GM18907 (cell line): Measurements from ENCODE around the gene PRIMPOL.
"Not testable (repeated sequence)": the region's sequence is repeated elsewhere in the genome, so short reads cannot be mapped to it uniquely, and the experiment has no call there.

Experiments used
- ATAC-seq: cut with Tn5 transposase; IDR thresholded peaks from one replicate; pipeline ENCODE4 v1.9.1; 2021; ENCODE audit warnings: mild to moderate bottlenecking, moderate library complexity; ENCODE audit not compliant: unreplicated experiment

The PRIMPOL gene, protein sequence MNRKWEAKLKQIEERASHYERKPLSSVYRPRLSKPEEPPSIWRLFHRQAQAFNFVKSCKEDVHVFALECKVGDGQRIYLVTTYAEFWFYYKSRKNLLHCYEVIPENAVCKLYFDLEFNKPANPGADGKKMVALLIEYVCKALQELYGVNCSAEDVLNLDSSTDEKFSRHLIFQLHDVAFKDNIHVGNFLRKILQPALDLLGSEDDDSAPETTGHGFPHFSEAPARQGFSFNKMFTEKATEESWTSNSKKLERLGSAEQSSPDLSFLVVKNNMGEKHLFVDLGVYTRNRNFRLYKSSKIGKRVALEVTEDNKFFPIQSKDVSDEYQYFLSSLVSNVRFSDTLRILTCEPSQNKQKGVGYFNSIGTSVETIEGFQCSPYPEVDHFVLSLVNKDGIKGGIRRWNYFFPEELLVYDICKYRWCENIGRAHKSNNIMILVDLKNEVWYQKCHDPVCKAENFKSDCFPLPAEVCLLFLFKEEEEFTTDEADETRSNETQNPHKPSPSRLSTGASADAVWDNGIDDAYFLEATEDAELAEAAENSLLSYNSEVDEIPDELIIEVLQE

GRCh38 chr4:184649026-184649970 lies at the start of gene PRIMPOL, which contains the start of gene CASP3:
Gene PRIMPOL (plus strand): TSS chr4:184649738. CDS start chr4:184657141, 7,403 bp downstream.
Gene CASP3 (minus strand): TSS chr4:184649447. CDS start chr4:184638453, 10,994 bp downstream.
- peak; percentile 85 for ATAC-seq

- ATAC-seq, result not testable (repeated sequence)
Measured at GRCh38 chr4:184600982-184601381, 48.6 kb upstream of the PRIMPOL start.

- ATAC-seq, result not testable (repeated sequence)
Measured at GRCh38 chr4:184602857-184603256, 46.7 kb upstream of the PRIMPOL start.

DNA sequence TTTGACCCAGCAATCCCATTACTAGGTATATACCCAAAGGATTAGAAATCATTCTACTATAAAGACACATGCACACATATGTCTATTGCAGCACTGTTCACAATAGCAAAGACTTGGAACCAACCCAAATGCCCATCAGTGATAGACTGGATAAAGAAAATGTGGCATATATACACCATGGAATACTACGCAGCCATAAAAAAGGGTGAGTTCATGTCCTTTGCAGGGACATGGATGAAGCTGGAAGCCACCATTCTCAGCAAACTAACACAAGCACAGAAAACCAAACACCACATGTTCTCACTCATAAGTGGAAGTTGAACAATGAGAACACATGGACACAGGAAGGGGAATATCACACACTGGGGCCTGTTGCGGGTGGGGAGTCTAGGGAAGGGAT lies 42.1 kb upstream of the PRIMPOL start:
- ATAC-seq, result not testable (repeated sequence)

DNA sequence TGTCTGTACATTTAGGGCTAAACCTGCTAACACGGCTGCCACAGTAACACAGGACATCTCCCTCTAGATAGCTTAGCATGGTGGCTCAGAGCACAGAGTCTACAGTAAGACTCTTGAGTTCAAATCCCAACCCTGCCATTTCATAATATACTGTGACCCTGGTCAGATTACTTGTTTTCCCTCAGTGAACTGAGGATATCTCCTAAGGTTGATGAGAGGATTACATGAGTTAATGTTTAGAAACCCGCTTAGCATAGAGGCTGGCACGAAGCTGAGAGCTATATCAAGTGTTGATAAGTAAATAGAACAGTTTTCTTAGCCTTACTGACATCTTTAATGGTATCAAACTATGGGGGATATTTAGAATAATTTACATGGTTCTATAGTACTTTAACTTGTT lies 37.5 kb upstream of the PRIMPOL start:
- no peak for ATAC-seq

DNA sequence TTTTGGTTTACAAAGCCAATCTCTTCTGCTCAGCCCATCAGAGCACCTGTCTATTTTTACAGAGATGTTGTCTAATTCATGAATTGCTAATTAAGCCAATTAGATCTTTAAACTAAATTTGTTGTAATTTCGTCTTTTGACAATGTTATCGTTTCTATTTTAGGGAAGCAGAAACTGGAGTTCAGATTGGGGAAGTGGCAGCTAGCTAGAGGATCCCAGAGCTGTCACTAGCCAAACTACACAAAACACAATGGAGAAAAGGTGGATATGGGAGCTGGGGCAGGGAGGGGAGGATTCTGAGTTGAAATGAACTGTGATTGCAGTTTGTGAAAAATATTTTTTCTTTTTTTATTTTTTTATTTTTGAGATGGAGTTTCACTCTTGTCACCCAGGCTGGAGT lies 36.1 kb upstream of the PRIMPOL start:
- ATAC-seq, result no peak

GRCh38 chr4:184614509-184614908 lies 35.0 kb upstream of the PRIMPOL start:
- ATAC-seq, result no peak

- ATAC-seq, result not testable (repeated sequence)
Measured at GRCh38 chr4:184616168-184616567, 33.4 kb upstream of the PRIMPOL start.

GRCh38 chr4:184616633-184617551 lies 32.6 kb upstream of the PRIMPOL start:
- peak; percentile 89 for ATAC-seq

DNA sequence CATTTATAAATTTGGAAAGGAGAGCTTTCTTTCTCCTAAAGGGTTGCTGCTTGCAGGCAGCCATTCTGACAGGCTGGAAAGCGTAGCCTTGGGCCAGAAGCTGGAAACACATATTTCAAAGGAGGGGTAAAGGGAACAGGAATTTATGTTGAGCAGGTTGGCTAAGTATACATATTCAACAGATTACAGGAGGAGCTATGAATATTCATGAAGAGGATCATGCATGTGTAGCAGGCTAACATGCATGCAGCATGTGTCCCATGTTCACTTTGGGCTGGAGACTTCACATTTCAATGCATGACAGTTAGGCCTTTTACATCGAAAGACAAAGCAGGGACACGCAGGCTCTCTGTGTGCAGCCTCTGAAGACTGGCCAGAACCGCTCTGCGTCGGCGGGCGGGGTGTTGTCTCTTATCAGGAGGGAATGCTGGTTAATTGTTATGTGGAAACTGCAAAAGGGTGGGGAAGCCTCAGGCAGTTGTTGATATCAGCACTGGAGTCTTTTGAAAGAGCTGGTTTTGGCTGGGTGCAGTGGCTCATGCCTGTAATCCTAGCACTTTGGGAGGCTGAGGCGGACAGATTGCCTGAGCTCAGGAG lies 31.8 kb upstream of the PRIMPOL start:
- ATAC-seq, result no peak

DNA sequence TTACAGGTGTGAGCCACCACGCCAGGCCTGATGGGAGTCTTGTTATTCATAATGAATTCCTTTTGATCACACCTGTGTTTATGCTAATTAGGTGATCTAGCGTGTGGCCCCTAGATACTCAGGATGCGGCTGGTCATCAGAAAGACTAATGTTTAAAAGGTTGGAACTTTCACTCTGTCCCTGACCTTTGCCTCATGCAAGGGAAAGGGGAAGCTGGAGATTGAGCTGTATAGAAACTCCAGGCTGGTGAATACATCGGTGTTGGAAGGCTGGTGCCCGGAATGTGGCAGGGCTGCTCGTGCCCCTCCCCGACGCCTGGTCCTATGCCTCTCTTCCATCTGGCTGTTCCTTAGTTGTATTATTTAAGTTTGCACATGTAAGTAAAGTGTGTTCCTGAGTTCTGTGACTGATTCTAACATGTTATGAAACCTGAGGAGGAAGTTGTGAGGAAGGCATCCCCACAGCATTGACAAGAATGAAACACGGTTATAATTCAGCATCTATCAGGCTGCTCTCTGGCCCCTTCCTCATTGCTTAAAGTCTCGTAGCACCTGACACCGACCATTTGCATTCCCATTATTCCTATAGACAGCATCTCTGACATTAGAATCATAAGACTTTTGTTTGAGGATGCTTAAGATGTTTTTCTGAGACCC lies 29.2 kb upstream of the PRIMPOL start:
- no peak for ATAC-seq

GRCh38 chr4:184621518-184621917 lies 28.0 kb upstream of the PRIMPOL start:
- no peak for ATAC-seq

DNA sequence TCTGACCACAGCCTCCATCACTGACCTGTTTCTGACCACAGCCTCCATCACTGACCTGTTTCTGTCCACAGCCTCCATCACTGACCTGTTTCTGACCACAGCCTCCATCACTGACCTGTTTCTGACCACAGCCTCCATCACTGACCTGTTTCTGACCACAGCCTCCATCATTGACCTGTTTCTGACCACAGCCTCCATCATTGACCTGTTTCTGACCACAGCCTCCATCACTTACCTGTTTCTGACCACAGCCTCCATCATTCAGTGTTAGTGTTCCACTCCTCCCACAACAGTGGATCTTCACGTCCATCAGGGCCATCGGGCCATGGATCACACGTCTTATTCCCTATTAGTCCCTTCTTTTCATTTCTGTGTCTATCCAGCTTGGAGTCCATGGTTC lies 25.0 kb upstream of the PRIMPOL start:
- ATAC-seq, result not testable (repeated sequence)

DNA sequence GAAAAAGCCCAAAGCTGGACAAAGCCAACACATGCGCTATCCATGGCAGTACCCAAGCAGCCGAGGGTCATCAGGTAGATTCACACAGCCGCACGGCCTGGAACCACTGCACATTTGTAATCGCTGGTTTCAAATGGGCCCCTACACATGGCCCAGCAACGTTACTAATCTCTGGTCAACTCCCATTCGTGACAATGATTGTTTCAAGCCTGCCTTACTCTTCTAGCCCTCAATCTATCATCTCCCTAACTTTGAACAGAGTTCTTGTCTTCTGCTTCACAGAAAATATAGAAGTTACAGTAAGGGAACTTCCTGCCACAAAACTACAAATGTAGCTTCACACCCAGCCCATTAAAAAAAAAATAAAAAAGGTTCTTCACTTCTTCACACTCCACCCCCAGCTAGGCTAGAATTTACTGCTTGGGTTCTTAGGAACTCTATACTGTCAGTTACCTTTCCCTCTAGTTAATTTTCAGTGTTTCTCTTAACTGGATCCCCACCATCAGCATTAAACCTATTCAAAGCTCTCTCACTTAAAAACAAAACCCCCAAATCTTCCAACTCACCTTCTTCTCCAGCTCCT lies 24.5 kb upstream of the PRIMPOL start:
- no peak for ATAC-seq

GRCh38 chr4:184625783-184626596 lies 23.5 kb upstream of the PRIMPOL start:
- not testable (repeated sequence) for ATAC-seq

GRCh38 chr4:184628103-184628502 lies 21.4 kb upstream of the PRIMPOL start:
- no peak for ATAC-seq

GRCh38 chr4:184632842-184633241 lies 16.7 kb upstream of the PRIMPOL start:
- ATAC-seq, result no peak

- no peak for ATAC-seq
Measured at GRCh38 chr4:184635381-184635780, 14.2 kb upstream of the PRIMPOL start.
